Activated T-cell treated with anti-CD3 and anti-CD28 coated beads, Interleukin-2, amount 50 U/mL, for 1 hour (primary cell): ENCODE data around the gene KRTAP29-1.
"Not testable (repeated sequence)": the region's sequence is repeated elsewhere in the genome, so short reads cannot be mapped to it uniquely, and the experiment has no call there.

ENCODE experiments used
- DNase-seq: peaks from one replicate; pipeline ENCODE4 v3.0.0-alpha.2; 2020

Gene KRTAP29-1, protein sequence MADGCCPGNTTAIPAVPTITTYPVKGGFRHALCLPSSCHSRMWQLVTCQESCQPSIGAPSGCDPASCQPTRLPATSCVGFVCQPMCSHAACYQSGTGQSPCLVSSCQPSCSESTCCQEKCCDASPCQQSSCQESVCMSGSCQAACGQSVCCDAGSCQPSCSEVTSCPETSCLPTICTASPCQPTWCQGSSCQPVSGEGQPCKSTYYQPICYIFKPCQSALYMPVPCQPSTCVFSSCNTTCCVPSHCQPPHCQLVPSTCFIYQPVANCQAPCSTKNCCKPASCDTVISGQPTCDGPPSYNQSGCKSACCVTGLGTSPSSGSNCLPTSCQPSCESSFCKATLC

DNA sequence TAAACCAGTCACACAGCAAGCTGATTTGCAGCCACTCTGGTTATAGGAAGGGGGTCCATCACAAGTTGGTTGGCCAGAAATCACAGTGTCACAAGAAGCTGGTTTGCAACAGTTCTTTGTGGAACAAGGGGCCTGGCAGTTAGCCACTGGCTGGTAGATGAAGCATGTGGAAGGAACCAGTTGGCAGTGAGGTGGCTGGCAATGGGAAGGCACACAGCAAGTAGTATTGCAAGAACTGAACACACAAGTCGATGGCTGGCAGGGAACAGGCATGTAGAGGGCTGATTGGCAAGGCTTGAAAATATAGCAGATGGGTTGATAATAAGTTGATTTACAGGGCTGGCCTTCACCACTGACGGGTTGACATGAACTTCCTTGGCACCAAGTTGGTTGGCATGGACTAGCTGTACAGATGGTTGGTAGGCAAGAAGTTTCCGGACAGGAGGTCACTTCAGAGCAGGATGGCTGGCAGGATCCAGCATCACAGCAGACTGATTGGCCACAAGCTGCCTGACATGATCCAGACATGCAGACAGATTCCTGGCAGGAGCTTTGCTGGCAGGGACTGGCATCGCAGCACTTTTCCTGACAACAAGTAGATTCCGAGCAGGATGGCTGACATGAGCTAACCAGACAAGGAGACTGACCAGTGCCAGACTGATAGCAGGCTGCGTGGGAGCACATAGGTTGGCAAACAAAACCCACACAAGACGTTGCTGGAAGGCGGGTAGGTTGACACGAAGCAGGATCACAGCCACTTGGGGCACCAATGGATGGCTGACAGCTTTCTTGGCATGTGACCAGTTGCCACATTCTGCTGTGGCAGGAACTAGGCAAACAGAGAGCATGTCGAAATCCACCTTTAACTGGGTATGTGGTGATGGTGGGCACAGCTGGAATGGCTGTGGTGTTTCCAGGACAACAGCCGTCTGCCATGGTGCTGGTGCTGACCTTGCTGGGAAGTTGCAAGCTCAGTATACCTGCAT is at the start of gene KRTAP29-1:
Gene KRTAP29-1, minus strand, starts transcription at position 936 of the 986 bp plus-strand sequence. Its CDS starts 0 bp downstream, at position 936.
- DNase-seq: no peak

DNA sequence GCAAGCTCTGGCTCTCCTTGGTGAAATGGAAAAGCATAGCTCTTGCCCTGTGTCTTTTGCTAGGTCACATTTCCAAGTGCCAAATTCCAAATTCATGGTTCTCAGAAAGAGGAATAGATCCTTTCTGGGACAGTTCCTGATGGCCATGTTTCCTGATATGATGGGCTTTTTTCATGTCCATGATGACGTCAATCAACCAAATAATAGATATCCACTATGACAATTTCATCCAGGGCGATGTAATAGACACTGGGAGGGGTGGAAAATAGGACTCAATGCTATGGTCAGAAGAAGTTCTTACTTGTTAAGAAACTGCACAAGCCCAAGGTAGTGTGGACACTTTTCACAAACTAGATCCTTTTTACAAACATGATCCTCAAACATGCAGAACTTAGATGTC is 48.5 kb upstream of the KRTAP29-1 start:
- DNase-seq: no peak

DNA sequence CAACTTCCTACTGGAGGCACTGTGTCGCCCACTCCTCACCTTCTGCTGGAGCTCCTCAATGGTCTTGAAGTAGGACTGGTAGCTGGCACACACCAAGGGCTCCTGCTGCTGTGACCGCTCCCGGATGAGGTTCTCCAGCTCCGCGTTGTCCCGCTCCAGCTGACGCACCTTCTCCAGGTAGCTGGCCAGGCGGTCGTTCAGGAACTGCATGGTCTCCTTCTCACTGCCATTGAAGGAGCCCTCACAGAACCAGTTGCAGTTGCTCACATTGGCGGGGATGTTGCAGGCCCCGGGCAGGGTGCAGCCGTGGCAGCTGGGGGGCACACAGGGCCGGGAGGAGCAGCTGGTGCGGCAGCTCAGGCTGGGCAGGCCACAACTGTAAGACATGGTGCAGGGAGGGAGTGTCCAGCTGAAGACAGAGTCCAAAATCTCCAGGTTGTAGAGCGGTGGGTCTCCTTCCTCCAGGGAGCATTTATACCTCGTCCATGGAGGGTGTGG is 47.8 kb upstream of the KRTAP29-1 start, which contains the start of gene KRT33A:
Gene KRT33A, minus strand, starts transcription at position 448 of the 498 bp plus-strand sequence. Its CDS starts 61 bp downstream, at position 387.
- not testable (repeated sequence) for DNase-seq

GRCh38 chr17:41347869-41348760 is 45.5 kb upstream of the KRTAP29-1 start:
- DNase-seq: no peak

GRCh38 chr17:41346421-41346820 is 43.8 kb upstream of the KRTAP29-1 start:
- not testable (repeated sequence) for DNase-seq

GRCh38 chr17:41345992-41346391 is 43.3 kb upstream of the KRTAP29-1 start:
- DNase-seq: no peak

DNA sequence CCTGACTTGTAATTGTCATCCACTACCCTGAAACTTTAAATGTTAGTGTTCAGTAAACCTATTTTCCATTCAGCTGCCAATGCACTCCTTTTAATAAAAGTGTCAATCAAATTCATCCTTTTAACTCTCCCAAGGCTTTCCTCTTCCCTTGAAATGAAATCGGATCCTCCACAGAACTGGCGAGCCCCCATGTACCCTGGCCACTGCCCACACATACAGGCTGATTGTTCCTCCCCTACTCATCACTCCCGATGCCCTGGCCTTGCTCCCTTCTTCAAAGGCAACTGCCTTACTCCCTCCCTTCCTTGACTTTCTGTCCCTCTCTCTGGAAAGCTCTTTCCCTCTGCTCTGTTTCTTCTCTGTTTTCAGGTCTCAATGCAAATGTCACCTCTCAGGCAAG is 40.4 kb upstream of the KRTAP29-1 start:
- no peak for DNase-seq

DNA sequence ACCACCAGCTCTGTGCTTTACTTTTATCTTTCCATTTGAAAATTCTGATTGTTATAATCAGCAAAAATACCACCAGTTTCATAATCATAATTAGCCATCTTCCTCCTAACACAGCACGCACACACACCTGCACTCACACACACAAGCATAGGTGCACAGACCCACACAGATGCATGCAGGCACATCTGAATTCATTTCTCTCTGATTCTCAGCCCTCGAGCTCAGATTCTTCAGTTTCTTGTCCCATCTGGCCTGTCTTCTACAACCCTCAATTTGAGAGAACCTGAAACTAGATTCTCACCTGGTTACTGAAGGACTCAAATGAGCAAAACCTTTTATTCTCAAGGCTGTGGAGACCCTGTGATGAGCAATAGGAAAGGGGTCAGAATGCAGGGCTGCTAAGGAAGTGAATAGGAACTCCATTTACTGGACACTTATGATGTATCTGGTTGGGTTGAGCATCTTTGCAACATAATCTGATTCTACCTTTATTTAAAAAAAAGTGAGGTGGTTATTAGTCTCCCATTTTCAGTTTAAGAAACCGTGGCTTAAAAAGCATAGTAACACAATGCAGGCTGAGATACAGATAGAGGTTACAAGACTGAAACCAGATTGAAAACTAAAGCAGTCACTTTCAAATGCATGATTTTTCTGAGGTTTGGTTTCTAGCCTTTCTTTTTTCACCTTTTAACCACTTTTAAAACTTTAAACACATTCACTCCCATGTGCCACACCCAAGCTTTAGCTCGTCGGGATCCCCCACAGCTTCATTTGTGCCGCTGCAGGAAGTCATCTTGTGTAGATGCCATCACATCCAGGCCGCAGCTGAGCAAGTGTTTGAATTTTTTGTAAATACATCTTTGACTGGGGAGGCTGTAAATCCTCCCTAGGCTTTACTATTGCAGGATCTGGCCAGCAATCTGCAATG is 38.5 kb upstream of the KRTAP29-1 start:
- peak; percentile 57 for DNase-seq

- no peak for DNase-seq
Measured at GRCh38 chr17:41340494-41340893, 37.8 kb upstream of the KRTAP29-1 start.

GRCh38 chr17:41339571-41340172 is 37.0 kb upstream of the KRTAP29-1 start:
- DNase-seq: no peak

GRCh38 chr17:41338961-41339485 is 36.4 kb upstream of the KRTAP29-1 start:
- no peak for DNase-seq

GRCh38 chr17:41335747-41336146 is 33.1 kb upstream of the KRTAP29-1 start:
- DNase-seq: no peak

DNA sequence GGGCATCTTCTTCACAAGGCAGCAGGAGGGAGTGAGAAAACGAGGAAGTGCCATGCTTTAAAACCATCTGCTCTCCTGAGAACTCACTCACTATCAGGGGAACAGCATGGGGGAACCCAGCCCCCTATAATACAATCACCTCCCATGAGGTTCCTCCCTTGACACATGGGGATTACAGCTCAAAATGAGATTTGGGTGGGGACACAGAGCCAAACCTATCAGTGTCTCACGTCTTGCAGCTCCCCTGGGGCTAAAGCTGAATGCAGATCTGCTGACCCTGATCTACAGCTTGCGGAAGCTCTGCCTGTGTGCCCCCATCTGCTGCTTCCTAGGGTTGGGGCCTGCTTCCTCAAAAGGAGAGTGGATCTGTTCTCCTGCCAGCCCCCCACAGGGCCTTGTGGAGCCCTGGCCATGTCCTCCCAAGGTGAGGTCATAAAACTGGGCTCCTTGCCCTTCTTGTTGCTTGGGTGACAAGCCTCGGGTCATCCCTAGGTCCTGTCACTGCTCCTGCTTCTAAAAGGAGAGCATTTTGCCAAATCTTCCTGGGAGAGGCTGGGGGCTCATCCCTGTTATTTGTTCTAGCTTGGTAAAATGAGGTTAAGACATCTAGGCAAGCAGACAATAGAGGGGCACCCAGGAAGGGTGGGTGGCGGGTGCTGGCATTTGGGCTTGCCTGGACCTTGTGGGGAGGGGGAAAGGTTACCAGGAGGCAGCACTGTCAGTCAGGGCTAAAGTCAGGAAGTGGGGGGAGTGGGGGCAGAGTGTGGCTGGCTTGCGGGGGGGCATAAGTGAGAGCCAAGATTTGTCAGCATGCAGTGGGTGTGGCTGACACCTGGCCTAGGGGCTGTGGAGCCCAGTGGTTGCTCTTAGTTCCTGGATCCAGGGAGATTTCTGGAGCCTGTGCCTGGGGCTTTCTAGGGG is 32.0 kb upstream of the KRTAP29-1 start:
- DNase-seq: no peak

DNA sequence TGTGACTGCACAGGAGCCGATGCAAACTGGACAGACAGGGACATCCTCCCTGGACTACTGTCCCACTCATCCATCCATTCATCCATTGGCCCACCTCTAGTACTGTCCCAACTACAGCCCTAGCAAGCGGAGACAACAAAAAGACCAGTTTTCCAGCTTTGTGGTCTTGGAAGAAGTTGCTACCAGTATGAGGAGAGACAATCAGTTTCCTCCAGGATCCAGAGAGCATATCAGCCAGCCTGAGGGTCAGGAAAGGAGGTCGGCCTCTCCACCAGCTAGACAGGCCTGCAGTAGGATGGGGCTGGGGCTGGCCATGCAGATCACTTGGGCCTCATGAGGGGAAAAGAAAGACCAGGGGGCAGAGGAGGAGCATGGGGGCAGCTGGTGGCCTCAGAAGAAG is 31.2 kb upstream of the KRTAP29-1 start:
- DNase-seq: no peak

DNA sequence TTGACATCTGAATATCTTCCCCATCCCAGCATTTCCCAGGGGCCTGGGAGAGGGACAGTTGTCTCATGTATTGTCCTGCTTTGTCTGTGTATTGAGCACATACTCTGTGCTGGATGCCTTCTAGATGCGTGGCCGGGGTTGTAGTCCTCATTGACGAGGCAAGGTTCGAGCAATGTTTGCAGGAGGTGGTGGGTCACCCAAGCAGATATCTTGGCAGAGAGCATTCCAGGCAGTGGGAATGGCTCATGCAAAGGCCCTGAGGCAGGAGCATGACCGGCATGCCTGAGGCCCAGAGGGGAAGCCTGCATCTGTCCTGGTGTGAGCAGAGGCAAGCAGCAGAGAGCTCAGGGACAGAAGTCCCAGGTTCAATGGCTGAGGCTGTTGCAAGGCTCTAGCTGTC is 30.4 kb upstream of the KRTAP29-1 start:
- no peak for DNase-seq

GRCh38 chr17:41332239-41332638 is 29.6 kb upstream of the KRTAP29-1 start:
- DNase-seq: no peak

DNA sequence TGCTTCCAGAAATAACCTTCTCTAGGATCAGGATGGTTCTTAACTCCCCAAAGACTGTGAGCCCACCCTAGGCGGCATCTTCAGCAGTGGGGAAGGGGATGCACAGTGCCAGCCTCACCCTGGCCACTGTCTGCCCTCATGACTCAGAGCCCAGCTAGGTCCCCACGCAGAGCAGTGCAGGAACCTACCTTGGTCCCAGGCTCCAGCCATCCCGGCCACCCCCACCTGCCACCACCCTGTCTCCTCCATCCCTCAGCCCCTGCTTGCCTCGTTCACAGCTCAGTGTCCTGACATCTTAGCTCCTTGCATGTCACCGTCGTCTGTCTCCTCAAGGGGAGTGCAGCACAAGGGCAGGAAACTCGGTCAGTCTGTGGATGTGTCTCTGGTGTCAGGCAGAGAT is 29.0 kb upstream of the KRTAP29-1 start:
- DNase-seq: no peak

DNA sequence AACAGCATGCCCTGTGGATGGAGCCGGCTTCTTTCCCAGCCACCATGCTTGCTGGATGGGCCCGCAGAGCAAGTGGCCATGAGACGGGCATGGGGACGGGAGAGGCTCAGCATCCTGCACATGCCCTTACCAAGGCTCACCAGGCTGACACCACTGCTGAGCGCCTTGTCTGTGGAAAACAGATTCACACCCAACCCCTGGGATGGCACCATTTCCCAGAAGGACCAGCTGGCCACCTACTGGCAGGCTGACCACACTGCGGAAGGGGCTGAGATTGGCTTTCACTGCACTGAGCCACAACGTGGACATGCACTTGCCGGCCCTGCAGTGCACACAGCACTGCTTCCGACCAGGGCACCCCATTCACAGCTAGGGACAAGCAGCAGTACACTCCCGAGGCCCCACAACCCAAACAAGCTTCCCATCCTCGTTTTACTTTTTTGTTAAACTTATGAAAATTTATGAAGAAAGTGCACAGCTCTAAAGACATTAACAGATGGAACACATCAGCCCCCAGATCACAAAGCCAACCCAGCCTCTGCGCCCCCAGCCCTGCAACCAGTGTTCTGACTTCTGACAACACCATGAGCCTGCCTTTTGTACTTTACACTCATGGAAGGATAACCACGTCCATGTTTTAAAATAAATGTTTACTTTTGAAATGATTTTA is 26.8 kb upstream of the KRTAP29-1 start:
- no peak for DNase-seq

- DNase-seq: no peak
Measured at GRCh38 chr17:41328207-41328606, 25.6 kb upstream of the KRTAP29-1 start.
